ENCODE data around the gene OR52A5.

OR52A5 gene

DNA sequence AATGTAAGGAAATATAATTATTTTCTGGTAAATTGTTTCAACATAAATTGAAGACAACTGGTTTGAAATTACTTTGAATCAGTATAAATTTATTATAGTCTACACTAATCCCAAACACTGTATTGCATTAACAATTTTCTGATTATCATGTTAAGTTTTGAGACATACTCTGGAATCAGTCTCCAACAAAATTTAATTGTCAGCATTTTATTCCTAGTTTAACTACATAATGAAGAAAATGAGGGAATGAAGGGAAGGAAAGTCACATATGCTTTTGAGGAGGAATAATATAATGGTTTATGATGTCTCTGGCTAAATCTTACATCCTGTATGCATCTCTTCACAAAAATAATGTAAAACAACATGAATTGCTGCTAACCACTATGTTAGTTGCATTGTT lies 54.6 kb downstream of the OR52A5 start:
- no peak for TF ChIP-seq CTCF (IDR thresholded peaks at IDR 0.05; ENCODE audit: low read depth, low read length, missing control alignments)
- no peak for DNase-seq (ENCODE audit: low read depth)
- H3K4me3 ChIP-seq (ENCODE audit: low read depth, low read length), result no peak overlapping the region

DNA sequence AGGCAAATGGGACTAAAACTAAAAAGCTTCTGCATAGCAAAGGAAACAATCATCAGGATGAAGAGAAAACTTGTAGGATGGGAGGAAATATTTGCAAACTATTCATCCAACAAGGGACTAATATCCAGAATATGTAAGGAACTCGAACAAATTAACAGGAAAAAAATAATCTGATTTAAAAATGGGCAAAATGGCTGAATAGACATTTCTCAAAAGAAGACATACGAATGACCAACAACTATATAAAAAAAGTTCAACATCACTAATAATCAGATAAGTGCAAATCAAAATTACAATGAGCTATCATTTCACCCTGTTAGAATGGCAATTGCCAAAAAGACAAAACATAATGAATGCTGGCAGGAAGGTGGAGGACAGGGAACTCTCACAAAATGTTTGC lies 56.8 kb downstream of the OR52A5 start:
- no peak overlapping the region for H3K4me3 ChIP-seq (ENCODE audit: low read depth, low read length)
- no peak for DNase-seq (ENCODE audit: low read depth)
- no peak for TF ChIP-seq CTCF (IDR thresholded peaks at IDR 0.05; ENCODE audit: low read depth, low read length, missing control alignments)

Data from GM12864 (cell line).